GM12892 (cell line): Measurements from ENCODE around the gene RNPEPL1.
A peak's percentile ranks its signal among the peaks of the same experiment; 100 is the strongest.

Experiments
- POLR2A ChIP-seq: IDR thresholded peaks from 2 replicates; pipeline ENCODE4 v1.6.1; 2011; ENCODE audit warnings: low read depth, low read length, control low read depth
- POLR2AphosphoS5 ChIP-seq: IDR thresholded peaks from 2 replicates; pipeline ENCODE4 v1.6.1; 2011; ENCODE audit warnings: low read depth, low read length, control low read depth

DNA sequence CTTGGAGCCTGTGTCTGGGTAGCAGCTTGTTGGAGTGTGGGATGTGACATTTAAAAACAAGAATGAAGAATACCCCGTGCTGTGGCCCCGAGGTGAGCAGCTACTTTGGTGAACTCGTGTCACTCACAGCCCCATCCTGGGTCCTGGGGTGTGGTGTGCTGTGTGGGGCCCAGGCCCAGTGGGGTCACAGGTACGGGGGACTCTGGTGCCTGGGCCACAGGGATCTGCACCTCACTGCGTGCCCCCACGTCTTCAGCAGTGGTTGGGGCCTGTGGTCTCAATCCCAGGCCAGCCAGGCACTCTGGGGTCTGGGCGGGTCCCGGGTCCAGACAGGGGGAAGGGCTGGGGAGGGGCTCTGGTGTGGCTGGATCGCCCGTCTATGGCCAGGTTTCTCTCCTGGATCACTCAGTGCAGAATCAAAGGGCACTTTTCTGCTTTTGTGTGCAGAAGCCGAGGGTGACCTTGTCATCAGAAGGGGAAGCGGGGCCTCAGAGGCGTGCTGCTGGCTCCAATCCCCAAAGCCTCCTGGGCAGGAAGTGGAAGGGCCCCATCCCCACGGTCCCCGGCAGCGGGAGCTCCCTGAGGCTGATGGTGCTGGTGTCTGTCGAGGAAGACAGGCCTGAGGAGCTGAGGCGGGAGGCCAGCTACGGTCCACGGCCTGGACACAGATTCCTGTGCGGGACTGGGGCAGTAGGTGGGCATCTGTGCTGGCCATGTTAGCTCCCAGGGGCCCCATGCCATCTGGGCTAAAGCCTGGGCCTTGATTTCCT lies 58.4 kb downstream of the RNPEPL1 start:
- TF ChIP-seq POLR2AphosphoS5 (no peak), POLR2A (peak; percentile 29; the same call in 1 of the 2 replicates)
